OCI-LY7 (cell line): ENCODE measurements around the gene PHF24. TPM values are rescaled to one million over a fixed set of nuclear protein-coding genes. Genes with fewer than 3 reads are reported as not detected.
"Not testable (repeated sequence)": the region's sequence is repeated elsewhere in the genome, so short reads cannot be mapped to it uniquely, and the experiment has no call there.

ENCODE experiments used
- BruUV-seq: library from RNA; stranded (reverse); fragments of 400-500 nt; replicated peaks from 2 replicates; lab custom pipeline; 2021; lab: Mats Ljungman, UMichigan
- CTCF ChIA-PET: fragments of 300-600 bp; sonication (Branson Sonifier 250); formaldehyde crosslinking; loops from one replicate; lab custom pipeline; 2022; ENCODE audit warnings: antibody characterized with exemption; ENCODE audit not compliant: unreplicated experiment; lab: Charles Lee
- POLR2A ChIA-PET: fragments of 300-600 bp; sonication (Branson Sonifier 250); formaldehyde crosslinking; loops from one replicate; lab custom pipeline; 2022; ENCODE audit warnings: antibody characterized with exemption; lab: Charles Lee
- DNase-seq: peaks from one replicate; pipeline ENCODE4 v3.0.0-alpha.2; 2015; ENCODE audit warnings: low spot score
- H2AFZ ChIP-seq: fragments of 200-600 bp; sonication (generic), shearing (Covaris generic); 2 replicates; pipeline ENCODE4 v1.6.1; 2014; ENCODE audit warnings: mild to moderate bottlenecking, antibody characterized with exemption, low read length, moderate library complexity
- H3K27ac ChIP-seq: fragments of 200-600 bp; sonication (generic); 2 replicates; pipeline ENCODE4 v1.5.1; 2014; ENCODE audit warnings: mixed run types, low read depth, mild to moderate bottlenecking, moderate library complexity, low read length, inconsistent platforms; ENCODE audit not compliant: poor library complexity, severe bottlenecking
- H3K36me3 ChIP-seq: fragments of 200-600 bp; sonication (generic); 2 replicates; pipeline ENCODE4 v1.6.1; 2014; ENCODE audit warnings: mild to moderate bottlenecking, antibody characterized with exemption, low read length, moderate library complexity, mixed read lengths; ENCODE audit not compliant: insufficient read depth
- H3K4me1 ChIP-seq: fragments of 200-600 bp; sonication (generic); 2 replicates; pipeline ENCODE4 v1.5.1; 2014; ENCODE audit warnings: mild to moderate bottlenecking, low read length; ENCODE audit not compliant: insufficient read depth, poor library complexity, severe bottlenecking
- H3K4me2 ChIP-seq: fragments of 200-600 bp; sonication (generic); 2 replicates; pipeline ENCODE4 v1.6.1; 2014; ENCODE audit warnings: mild to moderate bottlenecking, low read length
- H3K4me3 ChIP-seq: fragments of 200-600 bp; sonication (generic); 2 replicates; pipeline ENCODE4 v1.5.1; 2014; ENCODE audit warnings: mild to moderate bottlenecking, low read depth, low read length; ENCODE audit not compliant: poor library complexity, severe bottlenecking
- H3K79me2 ChIP-seq: fragments of 200-600 bp; sonication (generic); 2 replicates; pipeline ENCODE4 v1.6.1; 2016; ENCODE audit warnings: low read depth, mild to moderate bottlenecking, low read length, moderate library complexity, mixed read lengths; ENCODE audit not compliant: insufficient read depth
- H3K9me2 ChIP-seq: fragments of 200-600 bp; sonication (generic); 2 replicates; pipeline ENCODE4 v1.6.1; 2016; ENCODE audit warnings: mild to moderate bottlenecking, low read length, mixed read lengths; ENCODE audit not compliant: insufficient read depth
- H3K9me3 ChIP-seq: fragments of 200-600 bp; sonication (generic); 2 replicates; pipeline ENCODE4 v1.6.1; 2014; ENCODE audit warnings: mild to moderate bottlenecking, mixed run types, low read length, mixed read lengths
- H4K20me1 ChIP-seq: fragments of 200-600 bp; sonication (generic); 2 replicates; pipeline ENCODE4 v1.6.1; 2014; ENCODE audit warnings: mild to moderate bottlenecking, antibody characterized with exemption, low read length, moderate library complexity, mixed read lengths; ENCODE audit not compliant: insufficient read depth
- CTCF ChIP-seq: fragments of 200-600 bp; sonication (generic); conservative IDR thresholded peaks from 2 replicates; pipeline ENCODE4 v1.5.1; 2014; ENCODE audit warnings: mild to moderate bottlenecking, antibody characterized with exemption, low read length, moderate library complexity, mixed read lengths
- EZH2phosphoT487 ChIP-seq: fragments of 200-600 bp; sonication (generic); IDR thresholded peaks from 2 replicates; pipeline ENCODE4 v1.6.1; 2018; ENCODE audit warnings: low read depth, borderline replicate concordance, mild to moderate bottlenecking, mixed run types, antibody characterized with exemption, low read length, moderate library complexity, mixed read lengths
- intact Hi-C: fragments of 100-400 bp; cut with micrococcal nuclease; formaldehyde crosslinking; loops from one replicate; pipeline ENCODE4 v1.10.0; 2022; ENCODE audit not compliant: unreplicated experiment
- total RNA-seq, 2 experiments: library from RNA; depleted of rRNA in 1 of 2; stranded (reverse); fragments of >200 nt in 1 of 2; shearing (Covaris generic) in 1 of 2; gene quantifications; 2 replicates each; pipeline ENCODE4 v1.2.3, GENCODE V29; 2014 to 2022

PHF24 gene
- total RNA-seq, 2 experiments from 2014 or later = not detected

GRCh38 chr9:35010351-35010958 lies 52.4 kb downstream of the PHF24 start:
- no peaks in the 10 kb centered on the region for H3K79me2 ChIP-seq
- no peaks in the 10 kb centered on the region for H3K36me3 ChIP-seq
- POLR2A ChIA-PET = interaction anchor here (0.6 kb wide), 1 partner anchor 50 kb away, joined by 3 read pairs; no protein-coding TSS in a partner anchor
- CTCF ChIA-PET = no interaction called here
- no peak for DNase-seq
- H3K9me3 ChIP-seq = peaks cover 12% of the 10 kb centered on the region; the same call in 1 of the 2 replicates
- intact Hi-C loops = no loop called here
- no peak overlapping the region for H3K27ac ChIP-seq
- no peaks in the 10 kb centered on the region for H4K20me1 ChIP-seq
- no peak for TF ChIP-seq CTCF
- TF ChIP-seq EZH2phosphoT487 = no peak
- no peak overlapping the region for H3K4me2 ChIP-seq
- no peaks in the 10 kb centered on the region for H3K4me1 ChIP-seq
- no peaks in the 10 kb centered on the region for H3K9me2 ChIP-seq
- H2AFZ ChIP-seq = no peak overlapping the region
- no peak overlapping the region for H3K4me3 ChIP-seq
- no TSS peak for BruUV-seq

- H3K9me2 ChIP-seq = no peaks in the 10 kb centered on the region
- ChIA-PET POLR2A (no interaction called here), CTCF (no interaction called here)
- no peak overlapping the region for H2AFZ ChIP-seq
- H3K9me3 ChIP-seq = peaks cover 12% of the 10 kb centered on the region; the same call in 1 of the 2 replicates
- H4K20me1 ChIP-seq = no peaks in the 10 kb centered on the region
- BruUV-seq = no TSS peak
- H3K36me3 ChIP-seq = no peaks in the 10 kb centered on the region
- no peak for DNase-seq
- H3K4me1 ChIP-seq = no peaks in the 10 kb centered on the region
- intact Hi-C loops = no loop called here
- TF ChIP-seq CTCF = no peak
- TF ChIP-seq EZH2phosphoT487 = no peak
- H3K79me2 ChIP-seq = no peaks in the 10 kb centered on the region
- no peak overlapping the region for H3K27ac ChIP-seq
- H3K4me3 ChIP-seq = no peak overlapping the region
- H3K4me2 ChIP-seq = no peak overlapping the region
Measured at GRCh38 chr9:35014517-35014916, 56.4 kb downstream of the PHF24 start.

- H3K36me3 ChIP-seq, H3K79me2 ChIP-seq, CTCF ChIA-PET, DNase-seq, intact Hi-C loops, H3K4me3 ChIP-seq, H4K20me1 ChIP-seq, H3K27ac ChIP-seq, H3K4me1 ChIP-seq, H2AFZ ChIP-seq, POLR2A ChIA-PET, H3K9me3 ChIP-seq, H3K9me2 ChIP-seq, BruUV-seq, H3K4me2 ChIP-seq: not testable (repeated sequence)
Measured at GRCh38 chr9:35023443-35023842, 65.4 kb downstream of the PHF24 start.
